ENCODE results near the gene SAXO2.
"Not testable (repeated sequence)": the region's sequence is repeated elsewhere in the genome, so short reads cannot be mapped to it uniquely, and the experiment has no call there.

Gene SAXO2

GRCh38 chr15:82281276-82281675 lies 18.7 kb downstream of the SAXO2 start:
- DNase-seq; in situ Hi-C loops (cut with MboI; ENCODE audit: low pct_unique_long_range_greater_than_20kb, low sequenced_read_pairs): not testable (repeated sequence)

- DNase-seq; in situ Hi-C loops (cut with MboI; ENCODE audit: low pct_unique_long_range_greater_than_20kb, low sequenced_read_pairs): not testable (repeated sequence)
Observed at GRCh38 chr15:82282386-82282785, 19.8 kb downstream of the SAXO2 start.

- DNase-seq; in situ Hi-C loops (cut with MboI; ENCODE audit: low pct_unique_long_range_greater_than_20kb, low sequenced_read_pairs): not testable (repeated sequence)
Observed at GRCh38 chr15:82284381-82284780, 21.8 kb downstream of the SAXO2 start.

GRCh38 chr15:82286475-82286874 lies 23.9 kb downstream of the SAXO2 start:
- in situ Hi-C loops (cut with MboI; ENCODE audit: low pct_unique_long_range_greater_than_20kb, low sequenced_read_pairs); DNase-seq: not testable (repeated sequence)

- DNase-seq; in situ Hi-C loops (cut with MboI; ENCODE audit: low pct_unique_long_range_greater_than_20kb, low sequenced_read_pairs): not testable (repeated sequence)
Observed at GRCh38 chr15:82288202-82288601, 25.6 kb downstream of the SAXO2 start.

GRCh38 chr15:82292271-82292670 lies 29.7 kb downstream of the SAXO2 start:
- no peak for DNase-seq
- in situ Hi-C loops (cut with MboI; ENCODE audit: low pct_unique_long_range_greater_than_20kb, low sequenced_read_pairs) = no loop called here

- no peak for DNase-seq
- in situ Hi-C loops (cut with MboI; ENCODE audit: low pct_unique_long_range_greater_than_20kb, low sequenced_read_pairs) = no loop called here
Observed at GRCh38 chr15:82294061-82294690, 31.6 kb downstream of the SAXO2 start.

GRCh38 chr15:82297546-82297945 lies 34.9 kb downstream of the SAXO2 start:
- DNase-seq = no peak
- in situ Hi-C loops (cut with MboI; ENCODE audit: low pct_unique_long_range_greater_than_20kb, low sequenced_read_pairs) = no loop called here

GRCh38 chr15:82298032-82298431 lies 35.4 kb downstream of the SAXO2 start:
- in situ Hi-C loops (cut with MboI; ENCODE audit: low pct_unique_long_range_greater_than_20kb, low sequenced_read_pairs) = no loop called here

GRCh38 chr15:82298520-82298919 lies 35.9 kb downstream of the SAXO2 start:
- in situ Hi-C loops (cut with MboI; ENCODE audit: low pct_unique_long_range_greater_than_20kb, low sequenced_read_pairs) = no loop called here
- no peak for DNase-seq

More at GRCh38 chr15:82298032-82298431, 35.4 kb downstream of the SAXO2 start:
- DNase-seq = no peak

GRCh38 chr15:82299511-82299914 lies 36.9 kb downstream of the SAXO2 start:
- DNase-seq; in situ Hi-C loops (cut with MboI; ENCODE audit: low pct_unique_long_range_greater_than_20kb, low sequenced_read_pairs): not testable (repeated sequence)

GRCh38 chr15:82300326-82300725 lies 37.7 kb downstream of the SAXO2 start:
- in situ Hi-C loops (cut with MboI; ENCODE audit: low pct_unique_long_range_greater_than_20kb, low sequenced_read_pairs); DNase-seq: not testable (repeated sequence)

- DNase-seq = no peak
- in situ Hi-C loops (cut with MboI; ENCODE audit: low pct_unique_long_range_greater_than_20kb, low sequenced_read_pairs) = no loop called here
Observed at GRCh38 chr15:82300883-82301282, 38.3 kb downstream of the SAXO2 start.

GRCh38 chr15:82301296-82302016 lies 38.8 kb downstream of the SAXO2 start:
- no peak for DNase-seq

GRCh38 chr15:82303956-82304777 lies 41.5 kb downstream of the SAXO2 start:
- no peak for DNase-seq
- in situ Hi-C loops (cut with MboI; ENCODE audit: low pct_unique_long_range_greater_than_20kb, low sequenced_read_pairs) = no loop called here

More at GRCh38 chr15:82301296-82302016, 38.8 kb downstream of the SAXO2 start:
- in situ Hi-C loops (cut with MboI; ENCODE audit: low pct_unique_long_range_greater_than_20kb, low sequenced_read_pairs) = no loop called here

- DNase-seq = no peak
- in situ Hi-C loops (cut with MboI; ENCODE audit: low pct_unique_long_range_greater_than_20kb, low sequenced_read_pairs) = no loop called here
Observed at GRCh38 chr15:82304778-82305090, 42.1 kb downstream of the SAXO2 start.

GRCh38 chr15:82305621-82306048 lies 43.0 kb downstream of the SAXO2 start:
- DNase-seq = no peak
- in situ Hi-C loops (cut with MboI; ENCODE audit: low pct_unique_long_range_greater_than_20kb, low sequenced_read_pairs) = no loop called here

- in situ Hi-C loops (cut with MboI; ENCODE audit: low pct_unique_long_range_greater_than_20kb, low sequenced_read_pairs) = no loop called here
- no peak for DNase-seq
Observed at GRCh38 chr15:82306791-82307713, 44.4 kb downstream of the SAXO2 start.

GRCh38 chr15:82307714-82308081 lies 45.1 kb downstream of the SAXO2 start:
- in situ Hi-C loops (cut with MboI; ENCODE audit: low pct_unique_long_range_greater_than_20kb, low sequenced_read_pairs) = no loop called here
- DNase-seq = no peak
